HG03342 (cell line): ENCODE measurements around the gene GRIA1.
A peak's percentile ranks its signal among the peaks of the same experiment; 100 is the strongest.

ENCODE experiments used
- ATAC-seq: cut with Tn5 transposase; IDR thresholded peaks from one replicate; pipeline ENCODE4 v1.9.1; 2021; ENCODE audit warnings: mild to moderate bottlenecking, moderate library complexity; ENCODE audit not compliant: unreplicated experiment

The GRIA1 gene

GRCh38 chr5:153774686-153775085 is 284.2 kb downstream of the GRIA1 start:
- no peak for ATAC-seq

GRCh38 chr5:153775923-153776322 is 285.5 kb downstream of the GRIA1 start:
- no peak for ATAC-seq

- no peak for ATAC-seq
Observed at GRCh38 chr5:153777681-153778581, 287.5 kb downstream of the GRIA1 start.

GRCh38 chr5:153779836-153780235 is 289.4 kb downstream of the GRIA1 start:
- ATAC-seq: no peak

GRCh38 chr5:153780876-153781705 is 290.6 kb downstream of the GRIA1 start:
- no peak for ATAC-seq

- no peak for ATAC-seq
Observed at GRCh38 chr5:153782589-153783361, 292.3 kb downstream of the GRIA1 start.

GRCh38 chr5:153783362-153783658 is 292.8 kb downstream of the GRIA1 start:
- ATAC-seq: no peak

GRCh38 chr5:153784277-153784676 is 293.8 kb downstream of the GRIA1 start:
- no peak for ATAC-seq

GRCh38 chr5:153791339-153791738 is 300.9 kb downstream of the GRIA1 start:
- ATAC-seq: no peak

- ATAC-seq: no peak
Observed at GRCh38 chr5:153792305-153792704, 301.8 kb downstream of the GRIA1 start.

GRCh38 chr5:153793699-153794098 is 303.2 kb downstream of the GRIA1 start:
- ATAC-seq: no peak

GRCh38 chr5:153794327-153794726 is 303.9 kb downstream of the GRIA1 start:
- ATAC-seq: no peak

GRCh38 chr5:153796527-153796926 is 306.1 kb downstream of the GRIA1 start:
- no peak for ATAC-seq

GRCh38 chr5:153797484-153797883 is 307.0 kb downstream of the GRIA1 start:
- ATAC-seq: peak; percentile 91

- no peak for ATAC-seq
Observed at GRCh38 chr5:153798830-153799229, 308.4 kb downstream of the GRIA1 start.

- ATAC-seq: no peak
Observed at GRCh38 chr5:153799466-153799865, 309.0 kb downstream of the GRIA1 start.

GRCh38 chr5:153802050-153802821 is 311.8 kb downstream of the GRIA1 start:
- no peak for ATAC-seq

GRCh38 chr5:153807801-153808200 is 317.3 kb downstream of the GRIA1 start:
- ATAC-seq: no peak

- ATAC-seq: no peak
Observed at GRCh38 chr5:153809166-153809565, 318.7 kb downstream of the GRIA1 start.

GRCh38 chr5:153813901-153814300 is 323.4 kb downstream of the GRIA1 start:
- ATAC-seq: no peak

GRCh38 chr5:153816870-153817269 is 326.4 kb downstream of the GRIA1 start:
- no peak for ATAC-seq
